ENCODE results near the gene PLIN5.

The PLIN5 gene

GRCh38 chr19:4505570-4506448, 29.2 kb downstream of the PLIN5 start:
- DNase-seq (ENCODE audit: low read depth) = no peak

- no peak for DNase-seq (ENCODE audit: low read depth)
Observed at GRCh38 chr19:4504891-4505569, 30.0 kb downstream of the PLIN5 start.

GRCh38 chr19:4504297-4504701, 30.7 kb downstream of the PLIN5 start:
- DNase-seq (ENCODE audit: low read depth) = no peak

GRCh38 chr19:4503825-4504170, 31.2 kb downstream of the PLIN5 start:
- no peak for DNase-seq (ENCODE audit: low read depth)

- DNase-seq (ENCODE audit: low read depth) = no peak
Observed at GRCh38 chr19:4503132-4503824, 31.7 kb downstream of the PLIN5 start.

GRCh38 chr19:4502282-4503131, 32.5 kb downstream of the PLIN5 start:
- DNase-seq (ENCODE audit: low read depth) = no peak

GRCh38 chr19:4501691-4502090, 33.3 kb downstream of the PLIN5 start:
- DNase-seq (ENCODE audit: low read depth) = no peak

GRCh38 chr19:4500841-4501591, 34.0 kb downstream of the PLIN5 start:
- DNase-seq (ENCODE audit: low read depth) = no peak

- no peak for DNase-seq (ENCODE audit: low read depth)
Observed at GRCh38 chr19:4499855-4500254, 35.2 kb downstream of the PLIN5 start.

GRCh38 chr19:4499318-4499717, 35.7 kb downstream of the PLIN5 start:
- DNase-seq (ENCODE audit: low read depth) = no peak

- no peak for DNase-seq (ENCODE audit: low read depth)
Observed at GRCh38 chr19:4498694-4499093, 36.3 kb downstream of the PLIN5 start.

GRCh38 chr19:4497770-4498389, 37.1 kb downstream of the PLIN5 start:
- no peak for DNase-seq (ENCODE audit: low read depth)

- DNase-seq (ENCODE audit: low read depth) = no peak
Observed at GRCh38 chr19:4496304-4496703, 38.7 kb downstream of the PLIN5 start.

GRCh38 chr19:4495471-4495870, 39.6 kb downstream of the PLIN5 start:
- DNase-seq (ENCODE audit: low read depth) = no peak

- DNase-seq (ENCODE audit: low read depth) = no peak
Observed at GRCh38 chr19:4494691-4495064, 40.3 kb downstream of the PLIN5 start.

- no peak for DNase-seq (ENCODE audit: low read depth)
Observed at GRCh38 chr19:4493929-4494690, 40.9 kb downstream of the PLIN5 start.

- DNase-seq (ENCODE audit: low read depth) = no peak
Observed at GRCh38 chr19:4493104-4493928, 41.7 kb downstream of the PLIN5 start.

- DNase-seq (ENCODE audit: low read depth) = no peak
Observed at GRCh38 chr19:4492337-4493103, 42.5 kb downstream of the PLIN5 start.

Data from T-helper 22 cell (primary cell).